PC-3 (cell line): Measurements from ENCODE around the gene S100A5. TPM values are rescaled to one million over a fixed set of nuclear protein-coding genes. Genes with fewer than 3 reads are reported as not detected.

Experiments used
- ATAC-seq: fragments of 200-7000 bp; cut with Tn5 transposase; 2 replicates; pipeline ENCODE4 v1.9.1; 2020; ENCODE audit warnings: mild to moderate bottlenecking, moderate library complexity
- BruUV-seq: library from RNA; stranded (reverse); fragments of 400-500 nt; replicated peaks from 2 replicates; lab custom pipeline; 2021; lab: Mats Ljungman, UMichigan
- CTCF ChIA-PET: fragments of 300-600 bp; sonication (Branson Sonifier 250); formaldehyde crosslinking; loops from one replicate; lab custom pipeline; 2022; ENCODE audit warnings: antibody characterized with exemption; lab: Charles Lee
- POLR2A ChIA-PET: fragments of 300-600 bp; sonication (Branson Sonifier 250); formaldehyde crosslinking; loops from one replicate; lab custom pipeline; 2022; ENCODE audit warnings: antibody characterized with exemption; ENCODE audit not compliant: unreplicated experiment; lab: Charles Lee
- DNase-seq: peaks from one replicate; pipeline ENCODE4 v3.0.0-alpha.2; 2015
- H2AFZ ChIP-seq: fragments of 300-600 bp; sonication (generic); 2 replicates; pipeline ENCODE4 v1.6.0; 2016; ENCODE audit warnings: antibody characterized with exemption, low read length
- H3F3A ChIP-seq: fragments of 300-600 bp; sonication (generic); one replicate; pipeline ENCODE4 v1.6.0; 2017; ENCODE audit warnings: antibody characterized with exemption, low read length, control low read depth, mild to moderate bottlenecking; ENCODE audit not compliant: unreplicated experiment
- H3K27ac ChIP-seq: fragments of 300-600 bp; sonication (generic); 2 replicates; pipeline ENCODE4 v1.5.1; 2016; ENCODE audit warnings: mild to moderate bottlenecking, low read length
- H3K27me3 ChIP-seq: fragments of 300-600 bp; sonication (generic); 2 replicates; pipeline ENCODE4 v1.6.1; 2016; ENCODE audit warnings: low read length, mixed read lengths
- H3K36me3 ChIP-seq: fragments of 300-600 bp; sonication (generic); 2 replicates; pipeline ENCODE4 v1.6.1; 2016; ENCODE audit warnings: low read depth, mixed run types, low read length, mixed read lengths
- H3K4me1 ChIP-seq: fragments of 300-600 bp; sonication (generic); 2 replicates; pipeline ENCODE4 v1.5.1; 2016; ENCODE audit warnings: low read length; ENCODE audit not compliant: insufficient read depth
- H3K4me2 ChIP-seq: fragments of 300-600 bp; sonication (generic); 2 replicates; pipeline ENCODE4 v1.6.0; 2016; ENCODE audit warnings: low read length
- H3K4me3 ChIP-seq: fragments of 300-600 bp; sonication (generic); 2 replicates; pipeline ENCODE4 v1.5.1; 2016; ENCODE audit warnings: mild to moderate bottlenecking, low read length, mixed read lengths
- H3K79me2 ChIP-seq: fragments of 300-600 bp; sonication (generic); 2 replicates; pipeline ENCODE4 v1.6.1; 2017; ENCODE audit warnings: low read length, mixed read lengths
- H3K9ac ChIP-seq: fragments of 300-600 bp; sonication (generic); 2 replicates; pipeline ENCODE4 v1.6.0; 2016; ENCODE audit warnings: mild to moderate bottlenecking, low read length
- H3K9me2 ChIP-seq: fragments of 300-600 bp; sonication (generic); replicated peaks from 2 replicates; pipeline ENCODE4 v1.6.1; 2016; ENCODE audit warnings: mixed run types, low read length, mixed read lengths
- H3K9me3 ChIP-seq: fragments of 300-600 bp; sonication (generic); 2 replicates; pipeline ENCODE4 v1.6.1; 2016; ENCODE audit warnings: low read length, mixed read lengths
- H4K20me1 ChIP-seq: fragments of 300-600 bp; sonication (generic); 2 replicates; pipeline ENCODE4 v1.6.1; 2016; ENCODE audit warnings: low read length, mixed read lengths
- CTCF ChIP-seq: fragments of 300-600 bp; sonication (generic); conservative IDR thresholded peaks from 2 replicates; pipeline ENCODE4 v1.5.1; 2017; ENCODE audit warnings: antibody characterized with exemption, low read depth, mild to moderate bottlenecking, low read length
- EZH2 ChIP-seq: fragments of 300-600 bp; sonication (generic); IDR thresholded peaks from one replicate; pipeline ENCODE4 v1.6.1; 2017; ENCODE audit warnings: antibody characterized with exemption, mild to moderate bottlenecking, low read length; ENCODE audit not compliant: unreplicated experiment
- EZH2phosphoT487 ChIP-seq: fragments of 300-600 bp; sonication (generic); IDR thresholded peaks from 2 replicates; pipeline ENCODE4 v1.6.1; 2018; ENCODE audit warnings: mild to moderate bottlenecking, antibody characterized with exemption, low read length, borderline replicate concordance
- intact Hi-C: fragments of 100-400 bp; cut with micrococcal nuclease; formaldehyde crosslinking; loops from 2 replicates; pipeline ENCODE4 v1.9.0; 2023
- total RNA-seq: library from RNA; depleted of rRNA; stranded (reverse); fragments of >200 nt; gene quantifications from 2 replicates; pipeline ENCODE4 v1.2.3, GENCODE V29; 2014

S100A5 gene
- total RNA-seq, 1 experiment from 2014 or later = 6.3 TPM

GRCh38 chr1:153506831-153507413, 33.8 kb downstream of the S100A5 start:
- ATAC-seq = peak; percentile 72
- ChIA-PET CTCF (interaction anchor here (0.5 to 1.1 kb wide), 5 partner anchors 12 to 151 kb away, joined by 3 to 5 read pairs (median 4); partner anchors contain the start of gene CHTOP), POLR2A (interaction anchor here (0.6 to 1.4 kb wide), 8 partner anchors 9 to 299 kb away, joined by 3 to 8 read pairs (median 4); partner anchors contain the start of gene S100A6)
- Histone ChIP-seq H3F3A (peaks cover 1% of the 10 kb centered on the region), H3K4me3 (no peak overlapping the region), H3K27ac (peak overlapping the region; percentile 82), H2AFZ (peak overlapping the region; percentile 52), H4K20me1 (no peaks in the 10 kb centered on the region), H3K36me3 (no peaks in the 10 kb centered on the region), H3K27me3 (no peaks in the 10 kb centered on the region), H3K79me2 (no peaks in the 10 kb centered on the region), H3K4me1 (peaks cover 46% of the 10 kb centered on the region), H3K4me2 (peak overlapping the region; percentile 60), H3K9ac (peak overlapping the region; percentile 52), H3K9me2 (no peaks in the 10 kb centered on the region), H3K9me3 (no peaks in the 10 kb centered on the region)
- intact Hi-C loops = loop anchor here (5.0 kb wide), 1 partner anchor 240 kb away; no protein-coding TSS in a partner anchor
- TSS peak; percentile 40 for BruUV-seq
- TF ChIP-seq EZH2phosphoT487 (no peak), CTCF (no peak), EZH2 (no peak)
- DNase-seq = peak; percentile 94

- Histone ChIP-seq H3K4me1 (peaks cover 40% of the 10 kb centered on the region), H3K9me2 (no peaks in the 10 kb centered on the region), H3K9ac (no peak overlapping the region; the same call in 1 of the 2 replicates), H3K27ac (peak overlapping the region; percentile 82), H3K4me2 (peak overlapping the region; percentile 60), H3K36me3 (no peaks in the 10 kb centered on the region), H3K4me3 (no peak overlapping the region), H3K9me3 (no peaks in the 10 kb centered on the region), H3F3A (no peaks in the 10 kb centered on the region), H3K79me2 (no peaks in the 10 kb centered on the region), H4K20me1 (no peaks in the 10 kb centered on the region), H2AFZ (peak overlapping the region; percentile 52; the same call in 1 of the 2 replicates), H3K27me3 (no peaks in the 10 kb centered on the region)
- DNase-seq (no peak), ATAC-seq (no peak)
- CTCF ChIA-PET = interaction anchor here (0.6 to 1.1 kb wide), 3 partner anchors 11 to 151 kb away, joined by 4 to 5 read pairs (median 5); partner anchors contain the start of gene CHTOP
- intact Hi-C loops = loop anchor here (5.0 kb wide), 1 partner anchor 241 kb away; no protein-coding TSS in a partner anchor
- POLR2A ChIA-PET = interaction anchor here (0.6 to 1.4 kb wide), 8 partner anchors 9 to 300 kb away, joined by 3 to 8 read pairs (median 4); partner anchors contain the start of gene S100A6
- TF ChIP-seq EZH2 (no peak), CTCF (no peak), EZH2phosphoT487 (no peak)
- no TSS peak for BruUV-seq
Observed at GRCh38 chr1:153506386-153506785, 34.3 kb downstream of the S100A5 start.

- Histone ChIP-seq H3F3A (no peaks in the 10 kb centered on the region), H2AFZ (no peak overlapping the region), H4K20me1 (no peaks in the 10 kb centered on the region), H3K27me3 (no peaks in the 10 kb centered on the region), H3K9me2 (no peaks in the 10 kb centered on the region), H3K27ac (no peak overlapping the region), H3K4me1 (peaks cover 36% of the 10 kb centered on the region), H3K36me3 (no peaks in the 10 kb centered on the region), H3K79me2 (no peaks in the 10 kb centered on the region), H3K4me3 (no peak overlapping the region), H3K9me3 (no peaks in the 10 kb centered on the region), H3K9ac (no peak overlapping the region), H3K4me2 (no peak overlapping the region)
- intact Hi-C loops = loop anchor here (5.0 kb wide), 1 partner anchor 242 kb away; no protein-coding TSS in a partner anchor
- ChIA-PET POLR2A (interaction anchor here (1.4 kb wide), 1 partner anchor 62 kb away, joined by 6 read pairs; no protein-coding TSS in a partner anchor), CTCF (no interaction called here)
- DNase-seq = no peak
- ATAC-seq = no peak
- BruUV-seq = no TSS peak
- TF ChIP-seq CTCF (no peak), EZH2 (no peak), EZH2phosphoT487 (no peak)
Observed at GRCh38 chr1:153505576-153505975, 35.2 kb downstream of the S100A5 start.
